22Rv1 (cell line): Measurements from ENCODE around the gene BOD1.

ENCODE experiments used
- ZFX ChIP-seq: fragments of 450-650 bp; IDR thresholded peaks from 2 replicates; pipeline ENCODE4 v1.6.1; 2017; ENCODE audit warnings: antibody characterized with exemption, borderline replicate concordance
- TF ChIP-seq, protein P1 (sequence below): fragments of 450-650 bp; IDR thresholded peaks from 2 replicates; pipeline ENCODE4 v1.5.1; 2017; ENCODE audit warnings: mild to moderate bottlenecking

DNA sequence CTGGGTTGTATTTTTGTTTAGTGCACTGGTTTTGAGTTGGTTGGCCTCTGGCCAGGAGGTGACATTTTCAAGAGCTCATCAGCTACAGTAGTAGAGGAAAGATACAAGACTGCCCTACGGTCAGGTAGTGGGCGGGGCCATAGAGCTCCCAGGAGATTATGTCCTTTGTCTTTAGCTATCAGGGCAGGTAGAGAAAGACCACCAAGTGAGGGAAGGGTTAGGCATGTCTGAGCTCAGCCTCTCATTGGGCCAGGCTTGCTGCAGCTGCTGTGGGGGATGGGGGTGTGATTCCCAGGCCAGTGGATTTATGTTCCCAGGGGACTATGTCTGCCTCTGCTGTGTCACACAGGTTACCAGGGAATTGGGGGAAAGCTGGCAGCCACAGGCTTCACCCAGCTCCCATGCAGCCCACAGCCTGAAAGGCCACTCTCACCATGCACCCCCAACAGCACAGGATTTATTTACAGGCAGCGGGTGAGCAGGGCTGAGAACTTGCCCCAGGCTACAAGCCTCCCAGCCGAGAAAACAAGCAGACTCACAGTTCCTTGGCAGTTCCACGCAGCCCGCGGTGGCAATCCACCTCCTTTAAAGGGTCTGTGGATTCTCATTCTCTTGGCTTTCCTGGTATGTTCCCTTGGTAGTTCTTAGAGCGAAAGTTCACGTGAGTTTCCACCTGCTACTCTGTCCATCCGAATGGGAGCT lies 37.5 kb upstream of the BOD1 start:
- TF ChIP-seq ZFX = no peak
- TF ChIP-seq, protein P1, sequence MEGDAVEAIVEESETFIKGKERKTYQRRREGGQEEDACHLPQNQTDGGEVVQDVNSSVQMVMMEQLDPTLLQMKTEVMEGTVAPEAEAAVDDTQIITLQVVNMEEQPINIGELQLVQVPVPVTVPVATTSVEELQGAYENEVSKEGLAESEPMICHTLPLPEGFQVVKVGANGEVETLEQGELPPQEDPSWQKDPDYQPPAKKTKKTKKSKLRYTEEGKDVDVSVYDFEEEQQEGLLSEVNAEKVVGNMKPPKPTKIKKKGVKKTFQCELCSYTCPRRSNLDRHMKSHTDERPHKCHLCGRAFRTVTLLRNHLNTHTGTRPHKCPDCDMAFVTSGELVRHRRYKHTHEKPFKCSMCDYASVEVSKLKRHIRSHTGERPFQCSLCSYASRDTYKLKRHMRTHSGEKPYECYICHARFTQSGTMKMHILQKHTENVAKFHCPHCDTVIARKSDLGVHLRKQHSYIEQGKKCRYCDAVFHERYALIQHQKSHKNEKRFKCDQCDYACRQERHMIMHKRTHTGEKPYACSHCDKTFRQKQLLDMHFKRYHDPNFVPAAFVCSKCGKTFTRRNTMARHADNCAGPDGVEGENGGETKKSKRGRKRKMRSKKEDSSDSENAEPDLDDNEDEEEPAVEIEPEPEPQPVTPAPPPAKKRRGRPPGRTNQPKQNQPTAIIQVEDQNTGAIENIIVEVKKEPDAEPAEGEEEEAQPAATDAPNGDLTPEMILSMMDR = no peak
